ENCODE results near the gene GRM3.

The GRM3 gene

GRCh38 chr7:86778271-86778670 lies 134.6 kb downstream of the GRM3 start:
- DNase-seq (ENCODE audit: low read depth) = no peak
- no peak overlapping the region for H3K4me3 ChIP-seq (ENCODE audit: low read depth, low read length)
- TF ChIP-seq CTCF (IDR thresholded peaks at IDR 0.05; ENCODE audit: low read depth, low read length) (no peak), MYC (IDR thresholded peaks at IDR 0.05; ENCODE audit: low read depth, low read length) (no peak), MAX (IDR thresholded peaks at IDR 0.05; ENCODE audit: low read depth, low read length) (no peak), POLR2A (IDR thresholded peaks at IDR 0.05; ENCODE audit: extremely low read depth, insufficient read length) (no peak)

- no peak for DNase-seq (ENCODE audit: low read depth)
- TF ChIP-seq MAX (IDR thresholded peaks at IDR 0.05; ENCODE audit: low read depth, low read length) = no peak
- no peak for TF ChIP-seq MYC (IDR thresholded peaks at IDR 0.05; ENCODE audit: low read depth, low read length)
- TF ChIP-seq POLR2A (IDR thresholded peaks at IDR 0.05; ENCODE audit: extremely low read depth, insufficient read length) = no peak
- TF ChIP-seq CTCF (IDR thresholded peaks at IDR 0.05; ENCODE audit: low read depth, low read length) = no peak
Measured at GRCh38 chr7:86784765-86785164, 141.1 kb downstream of the GRM3 start.

GRCh38 chr7:86785641-86786040 lies 141.9 kb downstream of the GRM3 start:
- TF ChIP-seq POLR2A (IDR thresholded peaks at IDR 0.05; ENCODE audit: extremely low read depth, insufficient read length) = no peak
- TF ChIP-seq MAX (IDR thresholded peaks at IDR 0.05; ENCODE audit: low read depth, low read length) = no peak
- no peak for TF ChIP-seq MYC (IDR thresholded peaks at IDR 0.05; ENCODE audit: low read depth, low read length)
- TF ChIP-seq CTCF (IDR thresholded peaks at IDR 0.05; ENCODE audit: low read depth, low read length) = no peak
- no peak for DNase-seq (ENCODE audit: low read depth)
- H3K4me3 ChIP-seq (ENCODE audit: low read depth, low read length) = no peak overlapping the region

More at GRCh38 chr7:86784765-86785164, 141.1 kb downstream of the GRM3 start:
- no peak overlapping the region for H3K4me3 ChIP-seq (ENCODE audit: low read depth, low read length)

GRCh38 chr7:86786376-86786775 lies 142.7 kb downstream of the GRM3 start:
- TF ChIP-seq MYC (IDR thresholded peaks at IDR 0.05; ENCODE audit: low read depth, low read length) (no peak), MAX (IDR thresholded peaks at IDR 0.05; ENCODE audit: low read depth, low read length) (no peak), POLR2A (IDR thresholded peaks at IDR 0.05; ENCODE audit: extremely low read depth, insufficient read length) (no peak)
- H3K4me3 ChIP-seq (ENCODE audit: low read depth, low read length) = no peak overlapping the region
- DNase-seq (ENCODE audit: low read depth) = no peak

GRCh38 chr7:86788948-86789347 lies 145.2 kb downstream of the GRM3 start:
- DNase-seq (ENCODE audit: low read depth) = no peak
- TF ChIP-seq MAX (IDR thresholded peaks at IDR 0.05; ENCODE audit: low read depth, low read length) (no peak), MYC (IDR thresholded peaks at IDR 0.05; ENCODE audit: low read depth, low read length) (no peak), CTCF (IDR thresholded peaks at IDR 0.05; ENCODE audit: low read depth, low read length) (no peak), POLR2A (IDR thresholded peaks at IDR 0.05; ENCODE audit: extremely low read depth, insufficient read length) (no peak)

GRCh38 chr7:86790383-86790782 lies 146.7 kb downstream of the GRM3 start:
- DNase-seq (ENCODE audit: low read depth) = no peak
- no peak for TF ChIP-seq CTCF (IDR thresholded peaks at IDR 0.05; ENCODE audit: low read depth, low read length)
- TF ChIP-seq MYC (IDR thresholded peaks at IDR 0.05; ENCODE audit: low read depth, low read length) = no peak
- TF ChIP-seq MAX (IDR thresholded peaks at IDR 0.05; ENCODE audit: low read depth, low read length) = no peak
- TF ChIP-seq POLR2A (IDR thresholded peaks at IDR 0.05; ENCODE audit: extremely low read depth, insufficient read length) = no peak
- H3K4me3 ChIP-seq (ENCODE audit: low read depth, low read length) = no peak overlapping the region

More at GRCh38 chr7:86788948-86789347, 145.2 kb downstream of the GRM3 start:
- no peak overlapping the region for H3K4me3 ChIP-seq (ENCODE audit: low read depth, low read length)
